GM18511 (cell line): Measurements from ENCODE around the gene INPP5A.
"Not testable (repeated sequence)": the region's sequence is repeated elsewhere in the genome, so short reads cannot be mapped to it uniquely, and the experiment has no call there.

Experiments used
- ATAC-seq: cut with Tn5 transposase; IDR thresholded peaks from one replicate; pipeline ENCODE4 v1.9.1; 2021; ENCODE audit warnings: mild to moderate bottlenecking, moderate library complexity; ENCODE audit not compliant: unreplicated experiment

INPP5A gene

GRCh38 chr10:132668048-132668394, 130.4 kb downstream of the INPP5A start:
- ATAC-seq: no peak

- ATAC-seq: no peak
Measured at GRCh38 chr10:132669208-132669861, 131.7 kb downstream of the INPP5A start.

GRCh38 chr10:132670546-132671227, 133.1 kb downstream of the INPP5A start:
- no peak for ATAC-seq

- ATAC-seq: no peak
Measured at GRCh38 chr10:132671228-132672154, 133.9 kb downstream of the INPP5A start.

- ATAC-seq: not testable (repeated sequence)
Measured at GRCh38 chr10:132673746-132674145, 136.2 kb downstream of the INPP5A start.

- no peak for ATAC-seq
Measured at GRCh38 chr10:132674311-132674710, 136.7 kb downstream of the INPP5A start.

GRCh38 chr10:132675031-132675740, 137.6 kb downstream of the INPP5A start:
- ATAC-seq: no peak

GRCh38 chr10:132676193-132676891, 138.8 kb downstream of the INPP5A start:
- no peak for ATAC-seq

GRCh38 chr10:132677096-132677472, 139.5 kb downstream of the INPP5A start:
- no peak for ATAC-seq

- no peak for ATAC-seq
Measured at GRCh38 chr10:132677473-132678227, 140.1 kb downstream of the INPP5A start.

- no peak for ATAC-seq
Measured at GRCh38 chr10:132678436-132679216, 141.0 kb downstream of the INPP5A start.

GRCh38 chr10:132679217-132679595, 141.6 kb downstream of the INPP5A start:
- no peak for ATAC-seq

GRCh38 chr10:132679640-132680039, 142.1 kb downstream of the INPP5A start:
- no peak for ATAC-seq

GRCh38 chr10:132680741-132681140, 143.2 kb downstream of the INPP5A start:
- ATAC-seq: not testable (repeated sequence)

- ATAC-seq: no peak
Measured at GRCh38 chr10:132681858-132682755, 144.5 kb downstream of the INPP5A start.

GRCh38 chr10:132684164-132684891, 146.7 kb downstream of the INPP5A start:
- peak; percentile 88 for ATAC-seq
